Measurements from ENCODE around the gene OR4X2. TPM values are rescaled to one million over a fixed set of nuclear protein-coding genes. Genes with fewer than 3 reads are reported as not detected.

The OR4X2 gene, protein sequence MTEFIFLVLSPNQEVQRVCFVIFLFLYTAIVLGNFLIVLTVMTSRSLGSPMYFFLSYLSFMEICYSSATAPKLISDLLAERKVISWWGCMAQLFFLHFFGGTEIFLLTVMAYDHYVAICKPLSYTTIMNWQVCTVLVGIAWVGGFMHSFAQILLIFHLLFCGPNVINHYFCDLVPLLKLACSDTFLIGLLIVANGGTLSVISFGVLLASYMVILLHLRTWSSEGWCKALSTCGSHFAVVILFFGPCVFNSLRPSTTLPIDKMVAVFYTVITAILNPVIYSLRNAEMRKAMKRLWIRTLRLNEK
- not detected for total RNA-seq

DNA sequence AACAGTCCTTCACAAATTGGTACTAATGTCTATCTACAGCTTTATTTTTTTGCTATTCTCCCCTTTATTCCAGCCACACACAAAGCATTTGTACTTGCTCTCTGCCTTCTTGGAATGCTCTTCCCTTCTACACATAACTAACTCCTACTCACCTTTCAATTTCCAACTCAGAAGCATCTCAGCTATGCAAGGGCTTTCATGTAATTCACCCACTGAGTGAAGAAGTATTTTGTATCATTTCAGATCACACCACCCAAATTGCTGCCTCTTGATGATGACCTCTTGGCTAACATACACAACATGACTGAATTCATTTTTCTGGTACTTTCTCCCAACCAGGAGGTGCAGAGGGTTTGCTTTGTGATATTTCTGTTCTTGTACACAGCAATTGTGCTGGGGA lies at the start of gene OR4X2:
TSS of gene OR4X2 (plus strand) at position 301 of the 400 bp plus-strand sequence. CDS start at position 301, 0 bp downstream.

DNA sequence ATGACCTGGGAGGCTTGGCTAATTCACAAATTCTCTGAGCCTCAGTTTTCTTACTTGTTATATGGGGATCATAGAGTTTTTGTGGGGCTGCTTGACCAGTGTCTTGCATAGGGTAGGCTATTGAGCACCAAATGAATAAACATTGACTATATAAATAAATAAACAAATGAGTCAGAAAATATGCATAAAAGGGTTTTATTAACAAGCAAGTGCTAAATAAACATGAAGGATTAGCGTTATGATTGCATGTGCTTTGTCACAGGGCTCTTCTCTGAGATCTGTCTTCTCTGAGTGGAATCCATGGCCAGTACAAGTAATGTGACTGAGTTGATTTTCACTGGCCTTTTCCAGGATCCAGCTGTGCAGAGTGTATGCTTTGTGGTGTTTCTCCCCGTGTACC lies 28.4 kb upstream of the OR4X2 start, which contains the start of gene OR4B1:
TSS of gene OR4B1 (plus strand) at position 301 of the 400 bp plus-strand sequence. CDS start at position 301, 0 bp downstream.

GRCh38 chr11:48263423-48263911 lies 18.6 kb downstream of the OR4X2 start, which contains the start of gene OR4X1:
OR4X1 (plus strand) TSS chr11:48263861; CDS start chr11:48263861, 0 bp downstream.

Other genes starting within 250 kb of the OR4X2 start
- not detected for gene OR4B1, start 28.3 kb upstream of the OR4X2 start, total RNA-seq
- gene OR4X1, start 18.8 kb downstream of the OR4X2 start, total RNA-seq: not detected
- not detected for gene OR4S1, start 61.1 kb downstream of the OR4X2 start, total RNA-seq
- gene OR4C3, start 79.8 kb downstream of the OR4X2 start, total RNA-seq: not detected
- gene OR4C5, start 121.4 kb downstream of the OR4X2 start, total RNA-seq: not detected
- not detected for gene OR4A47, start 243.7 kb downstream of the OR4X2 start, total RNA-seq

Data from diencephalon (tissue), 1 donor.